Measurements from ENCODE around the gene POPDC2. TPM values are rescaled to one million over a fixed set of nuclear protein-coding genes. Genes with fewer than 3 reads are reported as not detected.

Gene POPDC2
- total RNA-seq, 1 donor from 2014 or later: 13.6 TPM

DNA sequence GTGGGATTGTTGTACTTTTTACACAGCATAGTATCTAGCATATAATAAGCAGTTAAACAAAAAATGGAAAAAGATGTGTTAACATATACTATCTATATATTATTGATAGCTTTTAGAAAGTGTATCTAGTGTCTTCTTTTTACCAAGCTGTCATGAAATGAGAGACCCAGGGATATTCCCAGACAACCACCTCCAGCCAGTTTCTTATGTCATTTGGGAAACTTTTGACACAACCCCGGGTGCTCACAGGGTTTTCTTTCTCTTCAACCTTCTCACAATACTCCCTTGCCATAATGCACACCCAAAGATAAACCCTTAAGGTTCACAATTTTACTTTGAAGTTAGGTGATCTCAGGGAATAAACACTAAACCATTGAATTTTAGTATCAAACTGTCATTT, 67.5 kb downstream of the POPDC2 start:
- Histone ChIP-seq H3K36me3 (ENCODE audit: control insufficient read depth in 3 of 3, insufficient read depth in 3 of 3, low read length in 3 of 3) (peaks cover 8 to 10% (median 8%) of the 10 kb centered on the region in 3 donors), H3K27ac (ENCODE audit: low read depth, low read length) (no peak overlapping the region), H3K9me3 (ENCODE audit: control insufficient read depth in 3 of 3, low read length in 3 of 3) (no peaks in the 10 kb centered on the region), H3K9ac (ENCODE audit: low read depth in 1 of 3, low read length in 3 of 3) (no peak overlapping the region), H3K4me3 (ENCODE audit: low read length in 3 of 3) (no peak overlapping the region), H3K4me1 (ENCODE audit: control insufficient read depth in 3 of 3, insufficient read depth in 3 of 3, low read length in 3 of 3) (peaks cover 23 to 28% (median 23%) of the 10 kb centered on the region in 3 donors), H3K27me3 (ENCODE audit: control insufficient read depth in 3 of 3, insufficient read depth in 3 of 3, low read length in 3 of 3) (no peaks in the 10 kb centered on the region)

Other genes with a start within 250 kb of the POPDC2 start
- 45.9 TPM for gene TMEM39A, start 197.0 kb downstream of the POPDC2 start, total RNA-seq
- gene POGLUT1, start 191.6 kb downstream of the POPDC2 start, total RNA-seq: 6.8 TPM
- 33.9 TPM for gene TIMMDC1, start 162.0 kb downstream of the POPDC2 start, total RNA-seq
- gene CD80, start 101.0 kb downstream of the POPDC2 start, total RNA-seq: 1.0 TPM
- 5.2 TPM for gene ADPRH, start 81.1 kb downstream of the POPDC2 start, total RNA-seq
- gene PLA1A, start 62.7 kb downstream of the POPDC2 start, total RNA-seq: not detected
- gene COX17, start 16.8 kb upstream of the POPDC2 start, total RNA-seq: 24.5 TPM
- under 0.01 TPM for gene CFAP91, start 42.4 kb upstream of the POPDC2 start, total RNA-seq
- under 0.01 TPM for gene NR1I2, start 121.5 kb upstream of the POPDC2 start, total RNA-seq

Measured in skeletal muscle tissue (tissue), 4 donors.